ENCODE results near the gene FAM3D.

FAM3D gene

DNA sequence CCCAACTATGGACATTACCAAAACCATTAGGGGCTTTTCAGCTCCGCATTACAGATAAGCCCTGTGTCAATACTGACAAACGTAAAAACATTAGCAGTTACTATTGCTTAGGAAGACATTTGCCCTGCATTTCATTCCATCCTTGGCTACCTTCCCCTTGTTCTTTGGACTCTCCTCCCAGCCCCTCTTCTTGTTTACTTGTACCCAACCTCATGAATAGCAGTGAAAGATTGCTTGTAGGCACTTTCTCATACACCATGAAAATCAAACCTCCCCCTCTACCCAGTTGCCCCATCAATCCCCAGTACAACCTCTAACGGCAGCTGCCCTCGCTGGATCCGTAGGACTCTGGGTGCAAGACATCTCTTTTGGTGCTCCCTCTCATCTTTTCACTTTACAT is 72.5 kb downstream of the FAM3D start:
- DNase-seq (ENCODE audit: low read depth), result no peak

DNA sequence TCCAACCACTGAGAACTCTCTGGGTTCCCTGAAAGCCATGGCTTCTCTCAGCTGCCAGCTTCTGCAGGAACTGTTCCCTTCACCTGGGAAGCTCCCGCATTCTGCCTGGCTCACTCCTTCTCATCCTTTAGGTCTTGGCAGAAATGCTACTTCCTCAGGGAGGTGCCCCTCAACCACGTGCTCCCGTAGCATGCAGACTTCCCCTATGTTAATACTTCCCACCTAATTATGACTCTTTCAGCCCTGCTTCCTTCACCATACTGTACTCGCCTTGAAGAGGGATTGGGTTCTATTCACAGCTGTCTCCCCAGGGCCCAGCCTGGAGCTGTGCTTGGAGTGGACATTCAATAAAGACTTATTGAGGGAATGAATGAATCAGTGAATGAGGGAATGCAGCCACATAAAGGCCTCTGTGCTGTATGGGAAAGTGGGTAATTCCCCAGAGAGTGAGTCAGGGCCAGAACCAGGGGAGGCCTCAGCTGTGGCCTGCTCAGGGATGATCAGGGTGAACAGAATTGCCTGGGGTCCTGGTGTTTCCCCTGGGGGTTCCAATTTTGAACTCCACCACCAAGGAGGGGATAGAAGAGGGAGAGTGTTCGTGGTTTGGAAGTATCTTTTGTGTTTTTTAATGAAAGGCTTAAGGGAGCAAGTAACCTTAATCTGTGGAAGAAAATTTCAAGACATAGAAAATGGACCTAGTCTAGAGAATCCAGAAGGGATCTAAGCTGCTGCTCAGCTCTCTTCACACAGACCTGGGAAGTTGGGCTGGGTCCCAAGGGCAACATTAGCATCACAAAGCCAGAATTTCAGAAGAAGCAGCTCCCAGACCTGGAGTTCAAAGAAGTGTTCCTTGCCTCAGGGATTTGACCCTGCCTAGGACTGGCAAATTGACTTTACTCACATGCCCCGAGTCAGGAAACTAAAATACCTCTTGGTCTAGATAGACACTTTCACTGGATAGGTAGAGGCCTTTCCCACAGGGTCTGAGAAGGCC is 74.8 kb downstream of the FAM3D start:
- no peak for DNase-seq (ENCODE audit: low read depth)

DNA sequence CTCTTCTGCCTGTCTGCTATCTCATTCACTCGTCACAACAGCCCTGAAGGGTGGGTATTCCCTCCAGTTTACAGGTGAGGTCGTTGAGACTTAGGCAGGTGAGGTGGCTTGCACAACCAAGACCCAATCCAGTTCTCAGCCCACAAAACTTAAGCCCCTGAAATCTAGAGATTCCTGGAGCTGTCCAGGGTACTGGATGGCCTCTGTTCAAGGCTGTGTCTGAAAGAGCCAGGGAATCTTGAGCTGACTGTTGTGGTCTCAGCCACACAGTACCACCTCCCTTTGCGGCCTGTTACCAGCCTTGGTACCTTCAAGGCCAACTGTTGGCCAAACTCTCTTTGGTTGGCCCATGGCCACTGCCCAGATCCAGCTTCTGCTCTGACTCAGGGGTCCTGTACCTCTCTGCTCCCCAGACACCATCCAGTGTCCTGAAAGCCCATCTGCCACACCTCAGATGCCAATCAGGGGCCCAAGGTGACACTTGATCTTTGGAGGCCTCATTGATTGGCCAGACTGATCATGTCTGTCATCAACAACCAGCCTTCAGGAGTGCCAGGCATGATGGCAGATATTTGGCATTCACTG is 78.5 kb downstream of the FAM3D start:
- no peak for DNase-seq (ENCODE audit: low read depth)

DNA sequence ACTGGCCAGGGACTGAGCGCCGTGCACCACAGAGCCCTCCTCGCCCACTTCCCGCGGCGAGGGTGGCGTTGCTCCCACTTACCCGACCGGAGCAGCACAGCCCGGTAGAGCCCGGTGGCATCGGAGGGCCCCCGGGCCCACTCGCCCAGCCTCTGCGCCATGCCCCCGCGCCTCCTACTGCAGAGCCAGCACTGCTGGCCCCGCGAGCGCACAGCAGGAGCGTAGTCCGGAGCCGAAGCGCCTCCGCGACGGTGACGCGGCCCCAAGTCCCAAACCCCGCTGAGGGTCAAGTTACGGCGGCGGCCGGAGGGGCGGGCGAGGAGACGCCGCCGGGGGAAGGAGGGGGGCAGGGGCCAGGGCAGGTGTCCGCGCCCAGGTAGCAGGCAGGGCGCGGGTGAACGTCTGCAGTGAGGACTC is 79.8 kb downstream of the FAM3D start:
- no peak for DNase-seq (ENCODE audit: low read depth)

DNA sequence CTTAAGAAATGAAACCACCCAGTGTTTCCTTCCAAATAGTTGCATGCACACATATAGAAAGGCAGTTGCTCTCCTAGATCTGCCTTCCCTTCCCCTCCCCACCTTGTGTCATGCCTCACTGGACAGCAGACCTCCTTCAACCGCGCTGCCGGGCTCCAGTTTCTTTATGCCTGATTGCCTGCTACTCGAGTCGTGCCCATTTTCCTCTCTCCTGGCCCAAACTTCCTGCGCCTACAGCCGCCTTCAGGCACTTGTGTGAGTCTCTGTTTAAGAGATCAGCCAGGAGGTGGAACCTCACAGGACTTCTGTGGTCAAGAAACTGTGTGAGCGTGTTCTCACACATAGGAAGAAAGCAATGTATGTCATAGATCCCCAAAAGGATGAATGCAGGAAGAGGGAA is 80.6 kb downstream of the FAM3D start:
- no peak for DNase-seq (ENCODE audit: low read depth)

DNA sequence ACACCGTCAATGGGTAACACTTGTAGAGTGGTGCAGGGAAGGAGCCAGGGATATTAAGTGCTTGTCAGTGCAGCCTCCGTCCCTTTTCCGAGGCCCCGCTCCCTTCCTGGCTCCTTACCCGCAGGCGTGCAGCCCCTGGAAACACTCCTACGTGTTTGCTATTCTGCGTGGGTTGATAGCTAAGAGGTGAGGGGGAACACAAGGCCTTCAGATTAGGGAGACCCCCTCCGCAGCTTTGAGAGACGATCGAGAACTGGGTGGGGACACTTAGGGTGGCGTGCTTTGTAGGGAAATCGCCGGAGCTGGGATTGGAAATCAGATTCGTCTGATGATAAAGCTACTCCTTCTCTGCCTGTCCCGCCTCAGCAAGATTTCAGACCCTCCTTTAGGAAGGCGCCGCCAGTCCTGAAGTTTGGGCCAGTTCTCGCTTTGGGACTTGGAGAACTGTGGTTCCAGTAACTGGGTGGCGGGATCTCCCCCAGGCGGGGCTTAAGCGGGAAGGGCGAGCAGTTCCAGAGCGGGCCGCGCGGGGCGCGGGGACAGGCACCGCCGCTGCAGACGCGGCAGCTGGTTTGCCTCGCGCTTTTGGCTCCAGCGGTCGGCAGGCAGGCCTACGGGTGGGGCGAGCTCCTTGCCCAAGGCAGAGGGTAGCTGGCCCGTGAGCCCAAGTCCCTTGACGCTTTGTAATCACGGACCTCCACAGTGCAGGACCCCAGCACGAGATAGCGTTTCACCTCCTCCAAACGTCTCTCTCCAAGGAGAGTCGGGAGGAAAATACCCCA is 81.4 kb downstream of the FAM3D start:
- peak; percentile 35 for DNase-seq (ENCODE audit: low read depth)

DNA sequence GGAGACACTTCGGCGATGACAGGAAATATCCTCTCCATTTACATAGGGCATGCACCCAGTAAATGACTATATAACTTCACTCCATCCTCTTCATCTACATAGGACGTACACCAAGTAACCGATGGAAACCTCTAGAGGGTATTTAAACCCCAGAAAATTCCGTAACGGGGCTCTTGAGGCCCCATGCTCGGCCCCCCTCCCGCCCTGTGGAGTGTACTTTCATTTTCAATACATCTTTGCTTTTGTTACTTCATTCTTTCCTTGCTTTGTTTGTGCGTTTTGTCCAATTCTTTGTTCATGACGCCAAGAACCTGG is 81.9 kb downstream of the FAM3D start:
- DNase-seq (ENCODE audit: low read depth), result no peak
